Measurements from ENCODE around the gene RASSF4.

Gene RASSF4

GRCh38 chr10:44949127-44949802 is 10.3 kb upstream of the RASSF4 start:
- DNase-seq = no peak

DNA sequence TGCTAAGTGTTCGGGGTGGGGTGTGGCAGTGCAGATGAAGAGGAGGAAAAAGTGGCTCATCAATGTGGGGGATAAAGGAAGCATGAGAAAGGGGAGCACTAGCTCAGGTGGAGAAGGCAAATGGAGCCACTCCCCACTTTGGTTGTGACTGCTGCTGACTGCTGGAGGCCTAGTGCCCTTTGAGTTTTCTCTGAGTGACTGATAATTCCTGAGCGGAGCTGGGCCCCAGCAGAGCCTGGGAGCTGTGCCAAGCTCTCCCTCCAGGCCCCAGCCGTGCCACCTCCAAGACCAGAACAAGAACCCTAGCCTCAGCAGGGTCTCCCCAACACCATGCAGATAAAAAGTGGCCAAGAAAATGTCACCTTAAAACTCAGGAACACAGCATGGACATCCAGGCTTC is 9.7 kb upstream of the RASSF4 start:
- DNase-seq = no peak

DNA sequence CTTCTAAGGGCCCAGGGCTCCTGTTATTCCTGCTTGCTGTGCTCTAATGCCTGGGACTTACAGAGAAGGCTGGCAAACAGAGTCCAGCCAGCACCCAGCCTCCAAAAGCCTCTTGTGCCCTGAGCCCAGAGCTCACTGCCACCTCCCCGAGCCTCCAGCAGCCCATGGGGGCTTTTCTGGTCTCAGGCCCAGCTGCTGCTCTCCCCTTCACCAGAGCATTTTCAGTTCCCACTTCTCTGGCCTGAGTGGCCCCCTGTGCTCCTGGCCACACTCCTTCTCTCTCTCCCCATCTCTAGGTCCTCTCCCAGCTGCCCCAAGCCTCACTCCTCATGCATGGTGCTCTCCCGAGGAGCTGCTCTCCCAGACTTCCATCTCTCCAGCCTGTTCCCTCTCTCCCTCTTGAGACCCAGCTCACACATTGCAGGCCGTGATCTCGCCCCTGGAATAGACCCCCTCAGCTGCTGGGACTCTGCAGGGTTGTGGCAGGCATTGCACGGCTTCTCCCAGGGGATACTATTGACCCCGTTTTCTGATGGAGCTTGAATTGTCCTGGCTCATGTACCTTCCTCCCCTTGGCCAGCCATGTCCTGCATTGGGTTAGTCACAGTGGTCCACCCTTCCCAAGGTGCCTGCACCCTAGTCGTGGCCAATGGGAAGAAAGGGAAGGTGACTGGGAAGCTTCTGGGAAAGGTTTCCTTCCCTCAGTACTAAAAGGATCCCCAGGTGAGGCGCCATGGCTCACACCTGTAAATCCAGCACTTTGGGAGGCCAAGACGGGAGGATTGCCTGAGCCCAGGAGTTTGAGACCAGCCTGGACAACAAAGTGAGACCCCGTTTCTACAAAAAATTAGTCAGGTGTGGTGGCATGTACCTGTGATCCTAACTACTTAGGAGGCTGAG is 9.0 kb upstream of the RASSF4 start:
- no peak for DNase-seq

- DNase-seq = no peak
Observed at GRCh38 chr10:44951576-44952226, 7.9 kb upstream of the RASSF4 start.

GRCh38 chr10:44952779-44953231 is 6.8 kb upstream of the RASSF4 start:
- DNase-seq = no peak

- no peak for DNase-seq
Observed at GRCh38 chr10:44954042-44954441, 5.6 kb upstream of the RASSF4 start.

GRCh38 chr10:44954962-44955361 is 4.6 kb upstream of the RASSF4 start:
- no peak for DNase-seq

- no peak for DNase-seq
Observed at GRCh38 chr10:44955413-44956070, 4.1 kb upstream of the RASSF4 start.

- no peak for DNase-seq
Observed at GRCh38 chr10:44956226-44956625, 3.4 kb upstream of the RASSF4 start.

DNA sequence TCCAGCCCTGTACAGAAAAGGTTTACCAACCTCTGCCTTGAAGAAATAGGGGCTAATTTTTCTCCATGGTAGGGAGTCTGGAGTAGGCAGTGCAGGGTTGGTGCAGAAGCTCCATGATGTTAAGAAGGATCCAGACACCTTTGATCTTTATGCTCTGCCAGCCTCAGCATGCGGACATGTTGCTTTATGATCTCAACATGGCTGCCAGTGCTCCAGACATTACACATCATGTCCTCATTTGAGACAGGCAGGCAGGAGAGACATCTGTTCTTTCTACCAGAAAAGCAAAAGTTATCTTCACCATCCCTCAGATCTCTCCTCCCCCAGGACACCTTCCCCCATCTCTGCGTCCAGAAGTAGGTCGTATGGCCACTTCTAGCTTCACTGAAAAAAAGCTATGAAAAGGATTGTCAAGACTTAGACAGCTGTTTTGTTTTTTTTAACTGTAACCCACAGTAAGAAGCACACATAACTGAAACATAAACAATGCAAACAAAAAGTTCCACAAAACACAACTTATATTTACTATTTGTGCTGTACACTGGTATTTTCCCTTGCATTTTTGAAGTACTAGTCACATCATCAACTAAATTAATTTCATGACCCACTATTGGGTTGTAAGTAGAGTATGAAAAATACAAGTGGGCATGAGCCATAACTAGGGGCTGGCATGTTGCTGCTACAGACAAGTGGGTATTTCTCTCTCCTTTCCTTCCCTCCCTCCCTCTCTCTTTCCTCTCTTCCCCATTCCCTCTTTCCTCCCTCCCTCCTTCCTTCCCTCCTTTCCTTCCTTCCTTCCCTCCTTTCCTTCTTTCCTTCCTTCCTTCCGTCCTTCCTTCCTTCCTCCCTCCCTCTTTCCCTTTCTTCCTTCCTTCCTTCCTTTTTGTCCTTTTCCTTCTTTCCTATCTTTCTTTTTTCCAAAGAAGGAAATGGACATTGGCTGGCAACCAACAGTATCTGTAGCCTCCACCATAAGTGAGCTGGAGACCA is 2.6 kb upstream of the RASSF4 start:
- DNase-seq = no peak

- no peak for DNase-seq
Observed at GRCh38 chr10:44958196-44958897, 1.3 kb upstream of the RASSF4 start.

DNA sequence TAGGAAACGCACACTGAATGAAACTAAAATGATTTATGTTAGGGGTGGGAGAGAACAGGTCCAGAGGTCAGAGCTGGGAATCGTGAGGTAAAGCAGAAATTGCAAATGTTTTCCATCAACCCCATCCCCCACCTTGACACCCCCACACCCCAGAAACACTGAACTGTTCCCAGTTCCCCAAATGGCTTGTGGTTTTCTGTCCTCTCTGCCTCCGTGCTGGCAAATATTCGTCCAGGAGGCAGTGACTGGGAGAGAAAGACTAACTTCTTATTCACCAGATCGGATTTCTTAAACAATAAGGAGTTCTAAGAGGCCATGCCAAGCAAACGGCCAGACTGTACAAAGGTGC is 730 bp upstream of the RASSF4 start:
- DNase-seq = no peak

- no peak for DNase-seq
Observed at GRCh38 chr10:44960088-44960460, 472 bp downstream of the RASSF4 start.

GRCh38 chr10:44960482-44961229 is 1.1 kb downstream of the RASSF4 start:
- no peak for DNase-seq

DNA sequence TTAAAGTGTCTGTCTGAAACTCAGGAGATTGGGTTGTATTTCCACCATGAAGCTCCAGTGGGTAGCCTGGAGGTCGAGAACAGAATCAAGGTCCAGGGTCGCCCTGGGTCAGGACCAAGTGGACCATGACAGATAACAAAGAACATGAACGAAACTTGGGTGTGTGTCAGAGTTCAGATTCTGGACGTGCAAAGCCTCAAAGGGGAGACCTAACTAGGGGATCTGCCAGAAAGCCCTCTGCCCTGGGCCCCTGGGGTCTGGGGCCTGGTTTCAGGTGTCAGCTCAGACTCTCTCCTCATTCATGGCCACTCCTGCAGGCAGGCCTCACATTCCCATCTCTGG is 1.6 kb downstream of the RASSF4 start:
- no peak for DNase-seq

DNA sequence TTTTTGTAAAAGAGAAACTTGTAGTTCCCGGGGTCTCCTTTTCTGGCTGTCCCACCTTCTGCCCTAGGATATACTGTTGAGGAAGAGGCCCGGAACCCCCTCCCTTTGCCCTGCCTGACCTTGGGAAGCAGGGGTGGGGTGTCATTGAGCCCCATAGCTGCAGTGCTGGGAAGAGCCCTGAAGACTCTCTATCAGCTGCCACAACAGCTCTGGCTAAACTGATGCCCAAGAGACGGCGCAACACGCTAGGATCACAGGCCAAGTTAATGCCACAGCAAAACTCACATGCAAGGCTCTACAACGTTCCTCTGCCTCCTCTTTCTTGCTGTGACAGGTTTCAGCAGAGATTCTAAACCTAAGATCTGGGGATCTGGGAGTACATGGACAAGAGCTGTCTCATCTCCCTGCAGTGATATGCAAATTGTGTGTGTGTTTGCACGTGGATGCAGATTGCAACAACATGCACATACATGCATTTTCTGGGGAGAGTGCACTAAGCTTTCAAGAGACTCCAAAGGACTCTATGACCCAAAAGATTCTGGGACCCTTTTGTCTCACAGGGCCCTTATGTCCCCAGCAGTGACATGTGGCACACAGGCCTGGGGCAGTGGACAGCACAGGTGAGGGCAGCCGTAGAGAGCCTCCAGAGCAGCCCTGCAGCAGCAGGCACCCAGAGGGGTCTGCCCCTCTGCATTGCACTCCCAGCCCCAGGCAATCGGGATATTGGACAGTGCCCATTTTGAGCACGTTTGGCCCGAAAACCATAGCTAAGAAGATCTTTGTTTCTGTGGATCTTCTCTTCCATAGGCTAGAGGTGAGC is 2.5 kb downstream of the RASSF4 start:
- DNase-seq = no peak

DNA sequence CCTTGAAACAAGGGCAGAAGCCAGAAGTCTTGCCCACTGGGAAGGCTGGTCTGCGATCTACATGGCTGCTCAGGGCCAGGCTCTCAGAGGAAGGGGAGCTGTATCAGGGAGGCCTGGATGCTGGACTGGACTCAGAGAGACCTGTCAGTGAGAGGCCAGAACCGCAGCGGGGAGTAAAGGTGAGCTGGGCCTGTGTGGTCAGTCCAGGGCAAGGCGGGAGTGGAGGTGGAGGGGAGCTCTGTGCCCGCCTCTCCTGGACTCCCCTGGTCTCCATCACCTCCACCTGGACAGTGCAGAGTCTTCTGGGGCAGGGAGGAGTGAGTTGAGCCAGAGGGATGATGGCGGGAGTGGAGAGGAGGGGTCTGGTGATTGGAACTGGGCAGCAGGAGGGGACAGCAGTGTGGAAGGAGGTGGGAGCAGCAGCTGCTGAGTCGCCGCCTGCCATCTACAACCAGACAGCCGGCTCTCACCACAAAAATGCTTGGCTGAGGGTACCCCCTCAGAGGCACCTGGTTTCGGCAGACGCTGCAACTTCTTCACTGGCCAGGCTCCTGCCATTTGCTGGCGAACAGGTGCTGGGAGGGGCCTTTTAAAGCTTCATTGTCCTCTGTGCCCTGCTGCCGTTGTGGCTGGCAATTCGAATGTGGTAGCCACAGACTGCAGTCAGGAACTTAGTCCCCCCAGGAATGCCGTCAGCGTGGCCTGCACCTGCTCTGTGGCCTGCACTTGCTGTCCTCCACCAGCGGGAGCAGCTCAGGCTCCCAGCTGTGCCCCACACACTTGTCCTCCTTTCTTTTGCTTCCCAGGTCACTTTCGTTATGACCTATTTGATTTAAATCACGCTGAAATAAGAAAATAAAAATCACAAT is 3.5 kb downstream of the RASSF4 start:
- no peak for DNase-seq

DNA sequence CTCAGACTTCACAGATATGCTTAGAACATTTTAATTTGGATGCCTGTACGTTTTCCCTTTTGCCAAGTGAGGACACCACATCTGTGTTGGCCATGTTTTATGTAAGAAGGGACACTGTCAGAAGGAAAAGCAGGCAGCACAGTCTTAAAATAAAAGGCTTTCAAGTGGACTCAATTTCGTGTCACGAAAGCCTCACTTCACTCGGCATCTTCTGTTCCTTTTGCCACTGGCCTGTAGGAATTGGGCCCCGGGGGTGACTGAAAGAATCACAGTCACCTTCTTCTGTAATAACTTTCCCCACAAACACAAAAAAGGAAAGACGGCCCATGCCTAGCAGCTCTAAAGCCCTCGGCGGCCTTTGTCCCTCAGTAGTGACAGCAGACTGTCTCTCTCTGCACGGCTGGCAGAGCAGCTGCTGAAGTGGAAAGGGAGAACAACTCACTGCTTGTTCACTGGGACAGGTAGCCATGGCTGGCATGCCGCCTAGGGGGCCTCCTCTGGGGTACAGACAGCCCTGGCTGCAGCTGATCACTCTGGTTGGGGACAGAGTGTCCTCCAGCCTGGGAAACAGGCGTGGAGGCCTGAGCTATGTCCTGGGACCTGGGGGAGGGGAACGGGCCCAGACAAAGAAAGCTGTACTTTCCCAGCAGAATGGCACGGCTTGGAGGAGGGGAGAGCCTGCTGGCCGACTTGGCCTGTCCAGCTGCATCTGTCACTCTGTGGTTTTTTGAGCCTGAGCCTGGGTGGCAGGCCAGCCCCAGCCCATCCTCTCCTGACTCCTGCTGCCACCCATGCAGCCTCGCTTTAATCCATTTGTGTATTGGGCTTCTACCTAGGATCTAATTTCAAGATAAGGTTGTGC is 4.4 kb downstream of the RASSF4 start:
- DNase-seq = no peak
